ENCODE results near the gene CARF.

DNA sequence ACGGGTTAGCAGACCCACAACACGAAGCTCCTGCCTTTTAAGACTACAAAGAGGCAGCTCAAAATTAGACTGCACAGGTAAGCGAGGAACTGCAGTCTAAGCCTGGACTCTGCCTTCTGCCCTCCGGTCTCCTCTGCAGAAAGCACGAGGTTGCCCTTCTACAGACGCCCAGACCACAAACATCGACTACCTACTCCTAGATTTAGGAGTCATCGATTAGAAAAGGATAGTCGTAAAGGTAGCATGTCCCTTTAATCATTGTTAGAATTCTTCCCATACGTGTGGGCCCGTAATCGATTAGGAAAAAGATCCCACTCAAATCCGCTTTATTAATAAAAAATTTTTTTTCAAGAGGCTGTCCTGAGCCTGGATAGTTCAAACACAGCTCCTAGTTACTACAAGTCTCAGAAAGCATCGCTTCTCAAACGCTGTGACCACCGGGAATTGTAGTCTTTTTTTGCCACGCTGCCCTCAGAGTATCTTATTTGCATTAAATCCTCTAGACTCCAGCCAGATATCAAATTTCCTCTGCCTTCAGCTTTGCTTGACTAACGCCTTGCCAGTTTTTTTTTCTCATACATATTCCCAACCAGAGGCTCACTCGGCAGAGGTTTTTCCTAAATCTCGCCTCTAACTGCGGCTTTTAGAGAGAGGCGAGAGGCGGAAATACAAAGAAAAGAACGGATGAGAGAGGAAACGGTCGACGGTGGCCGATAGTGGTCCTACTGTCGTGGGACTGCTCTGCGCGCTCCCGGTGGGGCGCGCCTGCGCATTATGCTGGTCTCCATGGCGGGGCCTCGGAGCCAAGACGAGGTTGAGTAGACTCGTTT lies at the start of gene CARF, which contains the start of gene WDR12:
- TF ChIP-seq, protein P1, sequence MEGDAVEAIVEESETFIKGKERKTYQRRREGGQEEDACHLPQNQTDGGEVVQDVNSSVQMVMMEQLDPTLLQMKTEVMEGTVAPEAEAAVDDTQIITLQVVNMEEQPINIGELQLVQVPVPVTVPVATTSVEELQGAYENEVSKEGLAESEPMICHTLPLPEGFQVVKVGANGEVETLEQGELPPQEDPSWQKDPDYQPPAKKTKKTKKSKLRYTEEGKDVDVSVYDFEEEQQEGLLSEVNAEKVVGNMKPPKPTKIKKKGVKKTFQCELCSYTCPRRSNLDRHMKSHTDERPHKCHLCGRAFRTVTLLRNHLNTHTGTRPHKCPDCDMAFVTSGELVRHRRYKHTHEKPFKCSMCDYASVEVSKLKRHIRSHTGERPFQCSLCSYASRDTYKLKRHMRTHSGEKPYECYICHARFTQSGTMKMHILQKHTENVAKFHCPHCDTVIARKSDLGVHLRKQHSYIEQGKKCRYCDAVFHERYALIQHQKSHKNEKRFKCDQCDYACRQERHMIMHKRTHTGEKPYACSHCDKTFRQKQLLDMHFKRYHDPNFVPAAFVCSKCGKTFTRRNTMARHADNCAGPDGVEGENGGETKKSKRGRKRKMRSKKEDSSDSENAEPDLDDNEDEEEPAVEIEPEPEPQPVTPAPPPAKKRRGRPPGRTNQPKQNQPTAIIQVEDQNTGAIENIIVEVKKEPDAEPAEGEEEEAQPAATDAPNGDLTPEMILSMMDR (conservative IDR thresholded peaks at IDR 0.05): no peak
- no peak for TF ChIP-seq ZFX (IDR thresholded peaks at IDR 0.05)

All from C4-2B (cell line).